SK-N-SH treated with all-trans-retinoic acid at 6 μM for 48 hours (cell line): ENCODE results near the gene HOXA4.

Experiments
- RARB ChIP-seq: fragments of 250-450 bp; sonication (Bioruptor Pico); IDR thresholded peaks from 2 replicates; pipeline ENCODE4 v1.8.0; 2021; ENCODE audit warnings: mild to moderate bottlenecking, moderate library complexity
- TCF4 ChIP-seq: fragments of 250-450 bp; sonication (Bioruptor Pico); IDR thresholded peaks from 2 replicates; pipeline ENCODE4 v1.8.0; 2021; ENCODE audit warnings: mild to moderate bottlenecking, moderate library complexity, borderline replicate concordance
- TOX ChIP-seq: fragments of 250-450 bp; sonication (Bioruptor Pico); IDR thresholded peaks from 2 replicates; pipeline ENCODE4 v1.8.0; 2021; ENCODE audit warnings: mild to moderate bottlenecking, moderate library complexity, borderline replicate concordance
- ZC3H10 ChIP-seq: fragments of 250-450 bp; sonication (Bioruptor Pico); IDR thresholded peaks from 2 replicates; pipeline ENCODE4 v1.5.1; 2021; ENCODE audit warnings: mild to moderate bottlenecking, moderate library complexity
- ZNF565 ChIP-seq: fragments of 450-650 bp; formaldehyde crosslinking; conservative IDR thresholded peaks from 2 replicates; pipeline ENCODE4 v1.5.0; 2020; ENCODE audit warnings: low read depth, mild to moderate bottlenecking, moderate library complexity

GRCh38 chr7:27159266-27160144, 28.9 kb upstream of the HOXA4 start:
- TF ChIP-seq RARB (CRISPR knock-in tag): no peak
- no peak for TF ChIP-seq TCF4 (CRISPR knock-in tag)
- TF ChIP-seq ZC3H10: no peak
- no peak for TF ChIP-seq TOX (CRISPR knock-in tag)
- no peak for TF ChIP-seq ZNF565
